GM10248 (cell line): ENCODE data around the gene CDH12.
"Not testable (repeated sequence)": the region's sequence is repeated elsewhere in the genome, so short reads cannot be mapped to it uniquely, and the experiment has no call there.

Experiments
- CTCF ChIA-PET: fragments of 300-600 bp; sonication (Branson Sonifier 250); formaldehyde crosslinking; extraction: SDS; loops from one replicate; lab custom pipeline; 2021; ENCODE audit warnings: antibody characterized with exemption; lab: Yijun Ruan, JAX
- POLR2A ChIA-PET: fragments of 350-650 bp; sonication (Branson Sonifier 250); formaldehyde crosslinking; extraction: SDS; loops from one replicate; lab custom pipeline; 2020; ENCODE audit warnings: antibody characterized with exemption; lab: Yijun Ruan, JAX
- DNase-seq: peaks from one replicate; pipeline ENCODE4 v3.0.0; 2012; ENCODE audit errors: extremely low spot score
- TF ChIP-seq, protein P1 (sequence below): IDR thresholded peaks from 2 replicates; pipeline ENCODE4 v1.5.1; 2012; ENCODE audit warnings: mild to moderate bottlenecking, low read depth; ENCODE audit errors: extremely low read depth, missing control alignments, control extremely low read depth

CDH12 gene

DNA sequence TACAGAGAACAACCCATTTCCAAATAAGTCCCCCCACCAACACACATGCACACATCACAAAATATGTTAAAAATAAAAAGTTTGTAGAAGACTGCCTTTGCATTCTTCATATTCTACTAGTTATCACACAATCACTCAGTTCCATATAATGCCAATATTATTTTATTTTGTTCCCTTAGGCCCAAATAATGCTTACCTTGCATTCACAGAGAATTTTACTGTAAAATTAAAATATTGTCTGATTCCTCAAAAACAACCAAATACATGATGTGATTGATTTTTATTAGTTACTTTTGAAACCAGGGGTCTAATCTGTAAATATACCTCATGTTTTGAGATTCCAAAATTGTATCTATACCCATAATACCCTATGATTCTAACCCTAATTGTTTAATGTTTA lies 536.9 kb downstream of the CDH12 start:
- TF ChIP-seq, protein P1, sequence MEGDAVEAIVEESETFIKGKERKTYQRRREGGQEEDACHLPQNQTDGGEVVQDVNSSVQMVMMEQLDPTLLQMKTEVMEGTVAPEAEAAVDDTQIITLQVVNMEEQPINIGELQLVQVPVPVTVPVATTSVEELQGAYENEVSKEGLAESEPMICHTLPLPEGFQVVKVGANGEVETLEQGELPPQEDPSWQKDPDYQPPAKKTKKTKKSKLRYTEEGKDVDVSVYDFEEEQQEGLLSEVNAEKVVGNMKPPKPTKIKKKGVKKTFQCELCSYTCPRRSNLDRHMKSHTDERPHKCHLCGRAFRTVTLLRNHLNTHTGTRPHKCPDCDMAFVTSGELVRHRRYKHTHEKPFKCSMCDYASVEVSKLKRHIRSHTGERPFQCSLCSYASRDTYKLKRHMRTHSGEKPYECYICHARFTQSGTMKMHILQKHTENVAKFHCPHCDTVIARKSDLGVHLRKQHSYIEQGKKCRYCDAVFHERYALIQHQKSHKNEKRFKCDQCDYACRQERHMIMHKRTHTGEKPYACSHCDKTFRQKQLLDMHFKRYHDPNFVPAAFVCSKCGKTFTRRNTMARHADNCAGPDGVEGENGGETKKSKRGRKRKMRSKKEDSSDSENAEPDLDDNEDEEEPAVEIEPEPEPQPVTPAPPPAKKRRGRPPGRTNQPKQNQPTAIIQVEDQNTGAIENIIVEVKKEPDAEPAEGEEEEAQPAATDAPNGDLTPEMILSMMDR = no peak
- CTCF ChIA-PET = interaction anchor here (1.3 kb wide), 1 partner anchor 23 kb away, joined by 3 read pairs; no protein-coding TSS in a partner anchor

DNA sequence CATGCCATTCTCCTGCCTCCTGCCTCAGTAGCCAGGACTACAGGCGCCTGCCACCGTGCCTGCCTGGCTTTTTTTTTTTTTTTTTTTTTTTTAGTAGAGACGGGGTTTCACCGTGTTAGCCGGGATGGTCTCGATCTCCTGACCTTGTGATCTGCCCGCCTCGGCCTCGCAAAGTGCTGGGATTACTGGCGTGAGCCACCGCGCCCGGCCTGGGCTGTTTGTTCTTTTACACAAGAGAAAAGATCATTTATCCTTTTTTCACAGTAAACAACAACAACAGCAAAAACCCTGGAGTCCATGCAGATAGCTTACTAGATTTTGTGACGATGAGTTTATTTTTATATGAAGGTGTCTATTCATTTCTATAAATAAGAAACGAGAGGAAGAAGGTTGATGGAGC lies 538.1 kb downstream of the CDH12 start:
- DNase-seq, POLR2A ChIA-PET, CTCF ChIA-PET: not testable (repeated sequence)

More for the DNA sequence above, 536.9 kb downstream of the CDH12 start:
- POLR2A ChIA-PET = no interaction called here
- no peak for DNase-seq

DNA sequence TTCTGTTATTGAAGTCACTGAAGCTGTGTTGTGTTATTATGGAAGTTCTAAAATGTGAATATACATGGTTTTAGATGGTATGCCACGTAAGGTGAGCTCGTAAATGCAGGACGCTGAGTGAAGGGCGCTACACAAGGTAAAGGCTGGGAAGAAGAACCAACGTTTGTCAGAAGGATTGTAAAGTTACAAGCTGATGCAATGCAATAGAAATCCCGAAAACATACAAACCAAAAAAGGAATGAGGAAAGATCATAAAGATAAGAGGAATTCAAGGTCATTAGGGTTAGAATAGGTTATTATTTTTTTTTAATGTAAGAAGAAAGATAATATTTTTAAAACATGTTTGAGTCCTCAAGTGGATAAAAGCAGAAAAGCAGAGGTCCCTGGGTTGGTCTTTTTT lies 538.6 kb downstream of the CDH12 start:
- TF ChIP-seq, protein P1 = no peak
- POLR2A ChIA-PET = no interaction called here
- no peak for DNase-seq
- CTCF ChIA-PET = interaction anchor here (2.2 kb wide), 1 partner anchor 9 kb away, joined by 4 read pairs; no protein-coding TSS in a partner anchor

DNA sequence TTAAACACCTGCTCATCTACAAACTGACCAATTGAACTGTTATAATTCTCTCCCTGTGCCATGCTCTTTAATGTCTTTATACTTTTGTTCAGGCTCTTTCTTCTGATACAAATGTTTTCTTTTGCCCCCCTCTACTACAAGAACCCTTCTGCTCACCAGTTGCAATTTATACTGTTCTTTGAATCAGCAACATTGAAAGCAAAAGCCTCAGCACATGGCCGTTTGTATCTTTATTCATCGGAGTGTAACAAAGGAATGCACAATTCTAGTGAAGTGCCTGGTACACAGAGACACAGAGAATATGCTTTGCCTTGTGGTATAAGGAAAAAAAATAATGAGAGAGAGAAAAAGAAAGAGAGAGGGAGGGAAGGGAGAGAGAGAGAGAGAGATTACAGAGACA lies 547.1 kb downstream of the CDH12 start:
- POLR2A ChIA-PET = no interaction called here

DNA sequence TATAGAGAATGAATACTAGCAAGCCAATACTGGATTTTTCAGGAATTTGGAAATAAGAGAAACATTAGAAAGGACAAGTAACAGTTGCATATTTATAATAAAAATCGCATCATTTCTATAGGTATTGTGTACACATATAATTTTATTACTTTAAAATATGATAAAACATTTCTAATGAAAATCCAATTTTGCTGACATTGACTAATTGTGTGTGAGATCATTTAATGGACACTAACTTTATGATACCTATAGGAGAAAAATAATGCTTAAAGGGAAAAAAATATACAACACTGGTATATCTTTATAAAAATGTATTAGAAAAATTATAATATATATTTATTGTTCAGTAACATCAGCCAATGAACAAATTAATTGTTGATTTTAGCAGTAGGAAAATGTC lies 557.3 kb downstream of the CDH12 start:
- ChIA-PET POLR2A (no interaction called here), CTCF (no interaction called here)
- TF ChIP-seq, protein P1 = no peak
- no peak for DNase-seq

More for the DNA sequence above, 547.1 kb downstream of the CDH12 start:
- DNase-seq = no peak
- CTCF ChIA-PET = interaction anchor here (0.9 kb wide), 1 partner anchor 8 kb away, joined by 3 read pairs; no protein-coding TSS in a partner anchor
- TF ChIP-seq, protein P1 = no peak

DNA sequence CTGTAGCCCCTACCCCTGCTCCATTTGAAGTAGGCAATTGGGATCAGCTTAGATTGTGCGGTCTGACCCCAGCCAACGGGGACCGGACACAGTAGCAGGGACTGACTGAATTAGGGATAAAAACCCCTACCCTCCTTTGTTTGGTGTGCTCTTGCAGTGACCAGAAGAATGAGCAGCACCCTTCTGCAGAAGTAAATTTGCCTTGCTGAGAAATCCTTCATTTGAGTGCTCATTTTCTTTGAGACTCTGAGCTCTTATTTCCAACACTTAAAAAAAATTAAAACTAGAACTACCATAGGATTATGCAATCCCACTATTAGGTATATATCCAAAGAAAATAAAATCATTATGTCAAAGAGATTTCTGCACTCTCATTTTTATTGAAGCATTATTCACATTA lies 560.0 kb downstream of the CDH12 start:
- ChIA-PET CTCF (interaction anchor here (0.6 kb wide), 1 partner anchor 19 kb away, joined by 3 read pairs; no protein-coding TSS in a partner anchor), POLR2A (no interaction called here)
- TF ChIP-seq, protein P1 = no peak
- no peak for DNase-seq

DNA sequence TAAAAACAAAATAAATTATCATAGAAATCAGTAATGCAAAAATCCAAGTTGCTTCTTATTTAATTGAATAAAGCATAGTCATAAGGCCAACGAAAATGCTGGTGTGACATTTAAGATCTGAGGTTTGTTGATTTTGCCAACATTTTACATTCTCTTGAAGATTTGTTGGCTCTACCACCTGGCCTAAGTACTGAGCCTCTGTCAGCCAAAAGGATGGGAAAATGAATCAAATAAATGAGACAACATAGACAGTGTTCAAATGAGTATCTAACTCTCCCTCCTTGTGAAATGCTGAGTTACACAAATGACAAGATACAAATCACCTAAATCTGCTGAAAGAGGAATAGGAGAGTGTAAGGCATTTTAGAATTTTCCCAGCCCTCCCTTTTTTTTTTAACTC lies 575.0 kb downstream of the CDH12 start:
- DNase-seq = no peak
- CTCF ChIA-PET = interaction anchor here (1.0 to 1.5 kb wide), 3 partner anchors 11 to 22 kb away, joined by 3 read pairs; no protein-coding TSS in a partner anchor
- POLR2A ChIA-PET = no interaction called here
- TF ChIP-seq, protein P1 = no peak
